Tibial artery (tissue), 4 donors: ENCODE measurements around the gene CDH4.

Source experiments
- DNase-seq, 2 donors: peaks; one replicate each; pipeline ENCODE4 v3.0.0-alpha.2; 2019
- H3K27ac ChIP-seq, 2 donors: fragments of 200-600 bp; sonication (generic) in 1 of 2; 1 replicate in 1 of 2; 2 replicates in 1 of 2; pipeline ENCODE4 v1.5.1; 2018 to 2019; ENCODE audit warnings: mild to moderate bottlenecking in 1 of 2
- H3K27me3 ChIP-seq, 2 donors: fragments of 200-600 bp; sonication (generic) in 1 of 2; one replicate each; pipeline versions ENCODE4 v1.5.1 to v1.6.0; 2016 to 2019
- H3K36me3 ChIP-seq, 3 donors: fragments of 200-600 bp; sonication (generic) in 2 of 3; one replicate each; pipeline ENCODE4 v1.5.1; 2016 to 2019; ENCODE audit warnings: mild to moderate bottlenecking in 2 of 3
- H3K4me1 ChIP-seq, 4 donors: fragments of 200-600 bp; sonication (generic) in 2 of 4; 1 replicate in 3 of 4; 2 replicates in 1 of 4; pipeline ENCODE4 v1.5.1; 2016 to 2019
- H3K4me3 ChIP-seq, 2 donors: fragments of 200-600 bp; sonication (generic) in 1 of 2; 1 replicate in 1 of 2; 2 replicates in 1 of 2; pipeline ENCODE4 v1.5.1; 2018 to 2019; ENCODE audit warnings: mild to moderate bottlenecking in 2 of 2
- H3K9me3 ChIP-seq, 3 donors: fragments of 200-600 bp; sonication (generic) in 1 of 3; one replicate each; pipeline ENCODE4 v1.5.1; 2016 to 2019
- intact Hi-C: fragments of 100-400 bp; cut with DNase I; formaldehyde crosslinking; loops from one replicate; pipeline ENCODE4 v1.15.0; 2023; ENCODE audit warnings: low total_unique reads
- TF ChIP-seq, protein P1 (sequence below), 2 experiments: fragments of 200-600 bp in 1 of 2; fragments of 450-650 bp in 1 of 2; IDR thresholded peaks; one replicate each; pipeline ENCODE4 v1.5.1; 2017 to 2019; ENCODE audit warnings: antibody characterized with exemption in 2 of 2, mild to moderate bottlenecking in 1 of 2, moderate library complexity in 1 of 2

The CDH4 gene

DNA sequence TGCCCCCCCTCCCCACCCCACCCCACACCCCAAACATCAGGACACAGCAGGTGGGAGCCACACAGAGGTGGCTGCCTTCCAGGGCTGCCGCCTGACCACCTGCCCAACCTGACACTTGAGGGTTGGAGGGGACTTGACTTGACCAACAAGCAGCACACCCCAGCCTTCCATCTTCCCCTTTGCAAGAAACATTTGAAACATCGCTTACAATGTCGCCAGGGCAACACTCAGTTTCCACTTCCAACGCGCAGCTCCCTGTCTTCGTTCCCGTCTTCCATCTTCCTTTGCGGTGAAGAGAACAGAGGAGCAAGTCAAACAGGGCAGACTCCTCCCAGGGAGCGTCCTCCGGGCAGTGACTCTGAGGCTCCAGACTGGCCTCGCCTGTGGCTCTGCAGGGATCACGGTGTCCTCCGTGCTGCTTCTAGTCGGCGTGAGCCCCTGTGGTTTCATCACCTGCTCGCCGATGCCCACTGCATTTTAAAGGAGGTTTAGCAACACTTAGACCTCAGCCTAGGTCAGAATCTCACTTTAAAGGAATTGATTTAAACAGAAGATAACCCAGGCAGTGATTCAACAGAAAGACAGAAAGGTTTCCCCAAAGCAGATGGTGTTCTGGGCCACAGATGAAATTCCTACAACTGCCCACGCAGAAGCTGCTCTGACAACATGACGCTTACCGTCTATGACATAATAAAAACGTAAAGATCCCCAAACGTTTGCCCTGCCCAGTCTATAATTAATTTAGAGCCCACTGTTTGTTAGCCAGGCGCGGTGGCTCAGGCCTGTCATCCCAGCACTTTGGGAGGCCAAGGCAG, 682.9 kb downstream of the CDH4 start:
- Histone ChIP-seq H3K9me3 (peaks cover 0 to 3% (median 0%) of the 10 kb centered on the region in 3 donors), H3K4me1 (no peaks in the 10 kb centered on the region), H3K36me3 (no peaks in the 10 kb centered on the region), H3K27ac (no peak overlapping the region), H3K4me3 (no peak overlapping the region), H3K27me3 (peaks cover 0 to 42% of the 10 kb centered on the region in 2 donors)
- TF ChIP-seq, protein P1, sequence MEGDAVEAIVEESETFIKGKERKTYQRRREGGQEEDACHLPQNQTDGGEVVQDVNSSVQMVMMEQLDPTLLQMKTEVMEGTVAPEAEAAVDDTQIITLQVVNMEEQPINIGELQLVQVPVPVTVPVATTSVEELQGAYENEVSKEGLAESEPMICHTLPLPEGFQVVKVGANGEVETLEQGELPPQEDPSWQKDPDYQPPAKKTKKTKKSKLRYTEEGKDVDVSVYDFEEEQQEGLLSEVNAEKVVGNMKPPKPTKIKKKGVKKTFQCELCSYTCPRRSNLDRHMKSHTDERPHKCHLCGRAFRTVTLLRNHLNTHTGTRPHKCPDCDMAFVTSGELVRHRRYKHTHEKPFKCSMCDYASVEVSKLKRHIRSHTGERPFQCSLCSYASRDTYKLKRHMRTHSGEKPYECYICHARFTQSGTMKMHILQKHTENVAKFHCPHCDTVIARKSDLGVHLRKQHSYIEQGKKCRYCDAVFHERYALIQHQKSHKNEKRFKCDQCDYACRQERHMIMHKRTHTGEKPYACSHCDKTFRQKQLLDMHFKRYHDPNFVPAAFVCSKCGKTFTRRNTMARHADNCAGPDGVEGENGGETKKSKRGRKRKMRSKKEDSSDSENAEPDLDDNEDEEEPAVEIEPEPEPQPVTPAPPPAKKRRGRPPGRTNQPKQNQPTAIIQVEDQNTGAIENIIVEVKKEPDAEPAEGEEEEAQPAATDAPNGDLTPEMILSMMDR (IDR thresholded peaks at IDR 0.05) = no peak
- intact Hi-C loops = no loop called here
- peak in 1 of 2 donors; percentile 24 for DNase-seq

DNA sequence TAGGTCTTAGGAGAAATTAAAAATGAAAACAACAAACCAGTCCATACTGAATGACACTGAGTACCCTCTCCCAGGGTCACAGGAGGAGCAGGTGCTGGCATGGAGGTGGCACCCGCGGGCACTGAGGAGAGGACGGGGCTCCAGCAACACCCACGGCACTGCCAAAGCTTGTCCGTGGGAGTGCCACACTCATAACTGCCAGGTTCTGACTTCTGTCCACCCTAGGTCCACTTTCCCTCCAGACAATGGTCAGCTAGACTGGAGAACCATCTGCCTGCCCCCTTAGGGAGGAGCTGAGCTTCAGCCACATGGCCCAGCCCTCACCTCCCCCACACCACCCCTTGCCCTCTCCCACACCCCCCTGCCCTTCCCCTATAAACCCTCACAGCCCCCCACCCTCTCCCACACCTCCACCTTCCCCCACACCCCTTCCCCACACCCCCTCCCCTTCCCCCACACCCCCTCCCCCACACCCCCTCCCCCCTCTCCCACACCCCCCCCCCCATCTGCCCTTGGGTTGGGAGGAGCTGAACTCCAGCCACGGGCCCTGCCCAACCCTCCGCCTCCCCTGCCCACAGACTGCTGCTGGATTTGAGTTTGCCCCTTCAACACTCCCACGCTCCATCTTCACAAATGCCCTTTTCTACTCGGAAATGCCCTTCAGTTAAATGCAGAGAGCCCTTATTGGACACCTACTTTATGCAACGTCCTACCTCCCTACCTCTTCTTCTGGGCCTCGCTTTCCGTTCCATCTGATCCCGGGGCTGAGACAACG, 684.1 kb downstream of the CDH4 start:
- TF ChIP-seq, protein P1 (IDR thresholded peaks at IDR 0.05) = no peak
- H3K9me3 ChIP-seq = no peaks in the 10 kb centered on the region
- peak; percentile 3 to 10 for DNase-seq
- H3K36me3 ChIP-seq = no peaks in the 10 kb centered on the region
- H3K27ac ChIP-seq = no peak overlapping the region
- H3K4me1 ChIP-seq = no peaks in the 10 kb centered on the region
- H3K27me3 ChIP-seq = peaks cover 0 to 42% of the 10 kb centered on the region in 2 donors
- H3K4me3 ChIP-seq = no peak overlapping the region
- intact Hi-C loops = no loop called here

DNA sequence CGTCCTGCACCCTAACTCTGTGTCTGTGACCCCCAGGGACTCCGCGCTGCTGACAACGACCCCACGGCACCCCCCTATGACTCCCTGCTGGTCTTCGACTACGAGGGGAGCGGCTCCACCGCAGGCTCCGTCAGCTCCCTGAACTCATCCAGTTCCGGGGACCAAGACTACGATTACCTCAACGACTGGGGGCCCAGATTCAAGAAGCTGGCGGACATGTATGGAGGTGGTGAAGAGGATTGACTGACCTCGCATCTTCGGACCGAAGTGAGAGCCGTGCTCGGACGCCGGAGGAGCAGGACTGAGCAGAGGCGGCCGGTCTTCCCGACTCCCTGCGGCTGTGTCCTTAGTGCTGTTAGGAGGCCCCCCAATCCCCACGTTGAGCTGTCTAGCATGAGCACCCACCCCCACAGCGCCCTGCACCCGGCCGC, 684.7 kb downstream of the CDH4 start:
- H3K4me3 ChIP-seq = no peak overlapping the region
- H3K36me3 ChIP-seq = no peaks in the 10 kb centered on the region
- TF ChIP-seq, protein P1 (IDR thresholded peaks at IDR 0.05) = no peak
- H3K27ac ChIP-seq = no peak overlapping the region
- no peaks in the 10 kb centered on the region for H3K9me3 ChIP-seq
- peak; percentile 10 to 57 for DNase-seq
- no peaks in the 10 kb centered on the region for H3K4me1 ChIP-seq
- H3K27me3 ChIP-seq = peaks cover 0 to 39% of the 10 kb centered on the region in 2 donors
- intact Hi-C loops = no loop called here

DNA sequence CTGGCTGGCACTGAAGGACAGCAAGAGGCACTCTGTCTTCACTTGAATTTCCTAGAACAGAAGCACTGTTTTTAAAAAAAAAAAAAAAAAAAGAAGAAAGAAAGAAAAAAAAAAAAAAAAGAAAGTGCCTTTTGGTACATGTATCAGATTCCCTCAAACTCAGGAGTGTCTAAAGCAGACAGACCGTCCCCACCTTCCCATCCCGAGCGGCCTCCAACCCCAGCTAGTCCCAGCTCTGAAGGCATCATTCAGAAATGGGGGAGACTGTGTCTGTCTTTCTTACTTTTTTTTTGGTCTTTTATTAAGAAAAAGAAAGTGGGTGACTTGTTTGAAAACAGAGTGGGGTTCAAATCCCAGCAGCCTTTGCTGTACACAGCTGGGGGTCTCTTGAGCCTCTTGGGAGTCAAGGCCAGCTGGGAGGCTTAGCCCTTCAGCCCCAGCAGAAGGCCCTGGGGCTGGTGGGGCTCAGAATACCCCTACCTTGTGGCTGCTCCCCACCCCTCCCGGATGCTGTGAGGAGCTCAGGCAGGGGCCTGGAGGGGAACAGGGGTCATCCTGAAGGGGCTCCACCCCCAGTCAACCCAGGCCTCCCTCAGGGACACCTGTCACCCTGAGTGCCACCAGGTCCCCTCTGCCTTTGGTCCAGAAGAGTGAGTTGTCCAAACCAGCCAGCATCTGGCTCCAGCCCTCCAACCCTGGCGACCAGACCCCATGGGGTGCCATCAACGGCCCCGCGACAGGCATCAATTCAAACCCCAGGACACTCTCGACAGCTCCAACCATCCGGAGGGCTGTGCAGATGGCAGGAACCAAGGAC, 685.3 kb downstream of the CDH4 start:
- Histone ChIP-seq H3K27ac (no peak overlapping the region), H3K9me3 (no peaks in the 10 kb centered on the region), H3K4me1 (no peaks in the 10 kb centered on the region), H3K4me3 (no peak overlapping the region), H3K36me3 (no peaks in the 10 kb centered on the region), H3K27me3 (peaks cover 0 to 36% of the 10 kb centered on the region in 2 donors)
- TF ChIP-seq, protein P1 (IDR thresholded peaks at IDR 0.05) = no peak
- intact Hi-C loops = no loop called here
- peak in 1 of 2 donors; percentile 45 for DNase-seq
